Heart right ventricle (tissue), 16 donors: Measurements from ENCODE around the gene DIO1. TPM values are rescaled to one million over a fixed set of nuclear protein-coding genes. Genes with fewer than 3 reads are reported as not detected.

ENCODE experiments used
- ATAC-seq, 8 donors: fragments of 200-7000 bp; cut with Tn5 transposase; one replicate each; pipeline ENCODE4 v1.9.1; 2020; ENCODE audit warnings: mild to moderate bottlenecking in 8 of 8, moderate library complexity in 8 of 8, moderate number of reproducible peaks in 1 of 8
- DNase-seq, 2 donors: peaks; one replicate each; pipeline ENCODE4 v3.0.0-alpha.2; 2020
- H3K27ac ChIP-seq, 10 donors: fragments of 200-600 bp; sonication (generic) in 2 of 10; one replicate each; pipeline versions ENCODE4 v1.5.0 to v1.8.0; 2020 to 2022; ENCODE audit warnings: mild to moderate bottlenecking in 3 of 10
- H3K27me3 ChIP-seq, 7 donors: fragments of 200-600 bp; one replicate each; pipeline ENCODE4 v1.8.0; 2021 to 2022; ENCODE audit warnings: mild to moderate bottlenecking in 2 of 7
- H3K36me3 ChIP-seq, 9 donors: fragments of 200-600 bp; sonication (generic) in 1 of 9; one replicate each; pipeline versions ENCODE4 v1.5.0 to v1.8.0; 2020 to 2022; ENCODE audit warnings: mild to moderate bottlenecking in 2 of 9
- H3K4me1 ChIP-seq, 9 donors: fragments of 200-600 bp; sonication (generic) in 1 of 9; one replicate each; pipeline versions ENCODE4 v1.5.0 to v1.8.0; 2020 to 2022; ENCODE audit warnings: mild to moderate bottlenecking in 4 of 9
- H3K4me3 ChIP-seq, 10 donors: fragments of 200-600 bp; sonication (generic) in 2 of 10; one replicate each; pipeline versions ENCODE4 v1.5.0 to v1.8.0; 2020 to 2022; ENCODE audit warnings: mild to moderate bottlenecking in 7 of 10, moderate library complexity in 2 of 10
- H3K9me3 ChIP-seq, 11 donors: fragments of 200-600 bp in 10 of 11; sonication (generic) in 2 of 11; one replicate each; pipeline versions ENCODE4 v1.5.0 to v1.8.0; 2013 to 2022; ENCODE audit warnings: mild to moderate bottlenecking in 2 of 11, control low read depth in 1 of 11, moderate library complexity in 1 of 11
- WGBS, 2 donors: extraction: QIAGEN DNeasy Blood & Tissue Kit; methylation state at CpG; one replicate each; pipeline ENCODE4 v1.1.7; 2013; ENCODE audit warnings: inconsistent platforms in 1 of 2; 5-methylcytosine and 5-hydroxymethylcytosine counted together
- intact Hi-C, 10 donors: fragments of 100-400 bp; cut with DNase I; formaldehyde crosslinking; loops; one replicate each; pipeline versions ENCODE4 v1.11.1 to v1.14.2; 2022
- polyA plus RNA-seq, 2 donors: library from polyadenylated mRNA; stranded (reverse); fragments of 200-250 nt; gene quantifications; one replicate each; pipeline ENCODE4 v1.2.3, GENCODE V29; 2013
- total RNA-seq, 10 donors: library from RNA; stranded (reverse); fragmentation: NEBNext Ultra II Directional in 3 of 10; extraction: Animal tissue kit (Norgen Biotek cat#: 25700) in 3 of 10; gene quantifications; one replicate each; pipeline versions ENCODE4 v1.2.1 to v1.2.4, GENCODE V29; 2021 to 2023
- TF ChIP-seq, protein P1 (sequence below), 9 donors: fragments of 200-600 bp; sonication (generic) in 2 of 9; IDR thresholded peaks; one replicate each; pipeline versions ENCODE4 v1.5.0 to v1.8.0; 2021 to 2022; ENCODE audit warnings: antibody characterized with exemption in 9 of 9, mild to moderate bottlenecking in 5 of 9, moderate library complexity in 1 of 9
- donor health status: Arrhythmogenic right ventricular cardiomyopathy.
- donor health status: ischemic (EF 13 %, LVEDD 7.1; RV severe dilation, severe dysfunction).
- donor health status: healthy with polysubstance abuse.
- donor health status: DM: no; HTN: yes; CAD: no.
- donor health status: DM: no; HTN: no; CAD: no.
- donor health status: ischemic (EF 25% LVEDD 6.9; RV normal size, moderate dysfunction).
- donor health status: ischemic (EF 25% LVEDD 5.7; RV mildly dilated, moderate dysfunction).
- donor health status: healthy.
- donor health status: DM: yes; HTN: yes; CAD: no.
- donor health status: Ischemic cardiomyopathy.
- donor health status: ischemic (EF 35%, LVEDD 5.7; RV mildly dilated, moderate dysfunction).
- donor health status: nonischemic (EF 11% LVEDD 7.7; RV severe dilation, severe dysfunction).
- donor health status: DM: yes; HTN: yes; CAD: no.
- donor health status: PGD.
- donor health status: ischemic (EF 29% LVEDD 5.4; RV normal size, mild dysfunction).
- donor health status: nonischemic (EF 23%, LVEDD 6.1; RV moderate dilation, normal function).

Gene DIO1
- total and polyA plus RNA-seq, 12 donors: not detected

GRCh38 chr1:53896635-53897229 lies 2.7 kb downstream of the DIO1 start:
- TF ChIP-seq, protein P1, sequence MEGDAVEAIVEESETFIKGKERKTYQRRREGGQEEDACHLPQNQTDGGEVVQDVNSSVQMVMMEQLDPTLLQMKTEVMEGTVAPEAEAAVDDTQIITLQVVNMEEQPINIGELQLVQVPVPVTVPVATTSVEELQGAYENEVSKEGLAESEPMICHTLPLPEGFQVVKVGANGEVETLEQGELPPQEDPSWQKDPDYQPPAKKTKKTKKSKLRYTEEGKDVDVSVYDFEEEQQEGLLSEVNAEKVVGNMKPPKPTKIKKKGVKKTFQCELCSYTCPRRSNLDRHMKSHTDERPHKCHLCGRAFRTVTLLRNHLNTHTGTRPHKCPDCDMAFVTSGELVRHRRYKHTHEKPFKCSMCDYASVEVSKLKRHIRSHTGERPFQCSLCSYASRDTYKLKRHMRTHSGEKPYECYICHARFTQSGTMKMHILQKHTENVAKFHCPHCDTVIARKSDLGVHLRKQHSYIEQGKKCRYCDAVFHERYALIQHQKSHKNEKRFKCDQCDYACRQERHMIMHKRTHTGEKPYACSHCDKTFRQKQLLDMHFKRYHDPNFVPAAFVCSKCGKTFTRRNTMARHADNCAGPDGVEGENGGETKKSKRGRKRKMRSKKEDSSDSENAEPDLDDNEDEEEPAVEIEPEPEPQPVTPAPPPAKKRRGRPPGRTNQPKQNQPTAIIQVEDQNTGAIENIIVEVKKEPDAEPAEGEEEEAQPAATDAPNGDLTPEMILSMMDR (IDR thresholded peaks at IDR 0.05): no peak
- intact Hi-C loops: no loop called here
- 83 to 95% methylated on average over 2 of the region's 2 CpGs for WGBS, 2 donors
- no peak for ATAC-seq
- Histone ChIP-seq H3K4me1 (peaks cover 0 to 49% (median 7%) of the 10 kb centered on the region in 9 donors), H3K4me3 (no peak overlapping the region), H3K27ac (peak overlapping the region in 1 of 10 donors; percentile 16), H3K9me3 (no peaks in the 10 kb centered on the region), H3K36me3 (no peaks in the 10 kb centered on the region), H3K27me3 (no peaks in the 10 kb centered on the region)
- no peak for DNase-seq

DNA sequence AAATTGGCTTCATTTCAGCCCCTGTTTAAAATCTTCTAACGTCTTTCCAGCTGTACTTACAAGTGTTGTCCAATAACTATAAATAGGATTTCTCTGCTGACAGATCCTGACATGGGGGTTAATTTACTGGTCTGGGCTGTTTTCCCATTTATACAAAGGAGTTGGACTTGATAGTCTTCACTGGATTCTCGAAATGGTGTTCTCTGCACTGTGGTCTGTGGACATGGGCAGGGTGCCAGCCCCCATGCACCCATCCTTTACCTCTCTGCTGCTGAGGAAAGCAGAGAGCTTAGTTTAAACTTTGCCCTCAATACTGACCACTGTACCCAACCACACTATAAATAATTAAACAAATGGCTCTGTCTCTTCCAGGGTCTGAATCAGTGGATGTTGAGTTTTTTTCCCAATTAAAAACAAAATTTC lies 5.2 kb downstream of the DIO1 start:
- Histone ChIP-seq H3K9me3 (no peaks in the 10 kb centered on the region), H3K27ac (no peak overlapping the region), H3K27me3 (no peaks in the 10 kb centered on the region), H3K36me3 (no peaks in the 10 kb centered on the region), H3K4me3 (peak overlapping the region in 1 of 10 donors; percentile 2), H3K4me1 (peaks cover 0 to 33% (median 7%) of the 10 kb centered on the region in 9 donors)
- DNase-seq (peak in 1 of 2 donors; percentile 20), ATAC-seq (peak in 6 of 8 donors; percentile 25 to 67 (median 48))
- TF ChIP-seq, protein P1 (IDR thresholded peaks at IDR 0.05): no peak
- intact Hi-C loops: no loop called here
- WGBS, 2 donors: 2 to 3% methylated on average over 2 of the region's 2 CpGs

DNA sequence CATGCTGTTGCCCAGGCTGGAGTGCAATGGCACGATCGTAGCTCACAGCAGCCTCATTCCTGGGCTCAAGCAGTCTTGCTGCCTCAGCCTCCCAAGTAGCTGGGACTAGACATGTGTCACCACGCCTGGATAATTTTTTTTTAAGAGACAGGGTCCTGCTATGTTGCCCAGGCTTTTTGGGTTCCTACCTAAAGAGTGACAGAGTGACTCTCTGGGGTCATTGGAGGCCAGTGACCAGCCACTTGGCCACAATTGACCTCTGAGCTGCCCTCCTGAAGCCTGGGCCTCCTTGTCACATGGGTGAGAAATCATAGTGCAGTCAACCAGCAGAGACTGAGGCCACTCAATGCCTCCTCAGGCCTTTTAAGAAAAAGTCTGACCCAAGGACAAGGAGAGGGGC lies 5.7 kb downstream of the DIO1 start:
- no peak for DNase-seq
- H3K36me3 ChIP-seq: no peaks in the 10 kb centered on the region
- TF ChIP-seq, protein P1 (IDR thresholded peaks at IDR 0.05): no peak
- H3K4me1 ChIP-seq: peaks cover 0 to 33% (median 7%) of the 10 kb centered on the region in 9 donors
- no peak overlapping the region for H3K27ac ChIP-seq
- intact Hi-C loops: no loop called here
- no peak overlapping the region for H3K4me3 ChIP-seq
- H3K27me3 ChIP-seq: no peaks in the 10 kb centered on the region
- 94 to 95% methylated on average over 3 of the region's 3 CpGs for WGBS, 2 donors
- ATAC-seq: no peak
- no peaks in the 10 kb centered on the region for H3K9me3 ChIP-seq

DNA sequence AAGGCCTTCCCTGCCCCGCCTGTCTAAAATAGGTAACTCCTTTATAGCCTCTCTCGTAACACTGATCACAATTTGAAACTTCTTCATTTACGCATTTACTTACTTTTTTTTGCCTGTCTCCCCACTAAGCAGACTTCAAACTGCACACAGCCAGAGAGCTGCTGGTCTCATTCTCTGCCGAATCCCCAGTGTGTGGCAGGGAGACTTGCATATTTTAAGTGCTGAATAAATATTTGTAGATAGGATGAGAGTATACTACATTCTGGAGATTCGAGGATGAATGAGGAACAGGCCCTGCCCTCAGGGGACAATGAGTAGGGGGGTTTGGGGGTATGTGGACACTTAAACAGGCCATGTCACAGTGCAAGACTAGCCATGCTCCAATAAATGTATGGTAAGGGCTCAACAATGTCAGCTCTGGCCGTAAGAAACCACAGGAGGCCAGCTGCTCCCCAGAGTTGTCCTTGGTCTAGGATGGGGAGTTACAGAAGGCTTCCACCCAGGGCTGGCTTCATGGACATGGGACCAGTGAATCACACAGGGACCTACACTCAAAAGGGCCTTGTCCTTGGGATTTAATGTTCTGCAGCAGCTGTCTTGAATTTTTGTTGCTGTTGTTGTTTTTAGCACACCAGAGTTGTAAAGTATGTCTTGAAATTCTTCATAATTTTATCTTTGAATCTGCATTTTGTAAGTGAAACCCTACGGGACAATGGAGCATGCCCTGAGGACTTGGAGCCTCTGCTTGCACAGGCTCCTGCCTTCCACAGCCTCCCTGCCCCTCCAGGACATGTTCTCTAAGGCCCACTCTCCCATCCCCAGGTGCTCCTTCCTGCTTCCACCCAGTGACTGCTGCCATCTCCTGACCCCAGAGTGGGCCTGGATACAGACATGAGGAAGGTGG lies 8.5 kb downstream of the DIO1 start:
- H3K4me3 ChIP-seq: no peak overlapping the region
- intact Hi-C loops: no loop called here
- peaks cover 0 to 6% (median 0%) of the 10 kb centered on the region in 9 donors for H3K36me3 ChIP-seq
- no peaks in the 10 kb centered on the region for H3K27me3 ChIP-seq
- TF ChIP-seq, protein P1 (IDR thresholded peaks at IDR 0.05): no peak
- ATAC-seq: no peak
- H3K27ac ChIP-seq: no peak overlapping the region
- WGBS, 2 donors: 79% methylated on average over 7 of the region's 7 CpGs
- no peaks in the 10 kb centered on the region for H3K9me3 ChIP-seq
- no peak for DNase-seq
- H3K4me1 ChIP-seq: peaks cover 0 to 15% (median 7%) of the 10 kb centered on the region in 9 donors
